ENCODE measurements around the gene NANOS1.

Gene NANOS1

GRCh38 chr10:119049777-119050176 is 20.3 kb downstream of the NANOS1 start:
- H3K27ac ChIP-seq: no peak overlapping the region
- ChIA-PET CTCF (no interaction called here), POLR2A (ENCODE audit: low non-redundant PET) (no interaction called here)
- no peak for DNase-seq (ENCODE audit: low spot score)
- TF ChIP-seq, protein P1, sequence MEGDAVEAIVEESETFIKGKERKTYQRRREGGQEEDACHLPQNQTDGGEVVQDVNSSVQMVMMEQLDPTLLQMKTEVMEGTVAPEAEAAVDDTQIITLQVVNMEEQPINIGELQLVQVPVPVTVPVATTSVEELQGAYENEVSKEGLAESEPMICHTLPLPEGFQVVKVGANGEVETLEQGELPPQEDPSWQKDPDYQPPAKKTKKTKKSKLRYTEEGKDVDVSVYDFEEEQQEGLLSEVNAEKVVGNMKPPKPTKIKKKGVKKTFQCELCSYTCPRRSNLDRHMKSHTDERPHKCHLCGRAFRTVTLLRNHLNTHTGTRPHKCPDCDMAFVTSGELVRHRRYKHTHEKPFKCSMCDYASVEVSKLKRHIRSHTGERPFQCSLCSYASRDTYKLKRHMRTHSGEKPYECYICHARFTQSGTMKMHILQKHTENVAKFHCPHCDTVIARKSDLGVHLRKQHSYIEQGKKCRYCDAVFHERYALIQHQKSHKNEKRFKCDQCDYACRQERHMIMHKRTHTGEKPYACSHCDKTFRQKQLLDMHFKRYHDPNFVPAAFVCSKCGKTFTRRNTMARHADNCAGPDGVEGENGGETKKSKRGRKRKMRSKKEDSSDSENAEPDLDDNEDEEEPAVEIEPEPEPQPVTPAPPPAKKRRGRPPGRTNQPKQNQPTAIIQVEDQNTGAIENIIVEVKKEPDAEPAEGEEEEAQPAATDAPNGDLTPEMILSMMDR (conservative IDR thresholded peaks at IDR 0.05; ENCODE audit: low read depth): no peak

- no peak for DNase-seq (ENCODE audit: low spot score)
- CTCF ChIA-PET: no interaction called here
- POLR2A ChIA-PET (ENCODE audit: low non-redundant PET): no interaction called here
- H3K27ac ChIP-seq: no peak overlapping the region
- TF ChIP-seq, protein P1 (conservative IDR thresholded peaks at IDR 0.05; ENCODE audit: low read depth): no peak
Measured at GRCh38 chr10:119051775-119052174, 22.3 kb downstream of the NANOS1 start.

DNA sequence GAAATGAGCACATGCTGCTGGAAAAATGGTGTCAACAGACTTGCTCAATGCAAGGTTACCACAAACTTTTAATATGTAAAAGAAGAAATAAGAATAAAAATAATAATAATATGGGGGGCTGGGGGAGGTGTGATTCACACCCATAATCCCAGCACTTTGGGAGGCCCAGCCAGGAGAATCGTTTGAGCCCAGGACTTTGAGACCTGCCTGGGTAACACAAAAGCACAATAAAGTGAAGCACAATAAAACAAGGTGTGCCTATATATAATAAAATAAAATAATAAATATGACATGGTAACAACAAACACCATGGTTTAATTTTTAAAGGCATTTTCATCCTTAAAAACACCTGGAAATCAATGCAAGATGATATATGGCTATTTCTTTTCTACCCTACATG is 26.0 kb downstream of the NANOS1 start:
- TF ChIP-seq, protein P1 (conservative IDR thresholded peaks at IDR 0.05; ENCODE audit: low read depth): no peak
- ChIA-PET POLR2A (ENCODE audit: low non-redundant PET) (no interaction called here), CTCF (no interaction called here)
- no peak overlapping the region for H3K27ac ChIP-seq
- DNase-seq (ENCODE audit: low spot score): no peak

DNA sequence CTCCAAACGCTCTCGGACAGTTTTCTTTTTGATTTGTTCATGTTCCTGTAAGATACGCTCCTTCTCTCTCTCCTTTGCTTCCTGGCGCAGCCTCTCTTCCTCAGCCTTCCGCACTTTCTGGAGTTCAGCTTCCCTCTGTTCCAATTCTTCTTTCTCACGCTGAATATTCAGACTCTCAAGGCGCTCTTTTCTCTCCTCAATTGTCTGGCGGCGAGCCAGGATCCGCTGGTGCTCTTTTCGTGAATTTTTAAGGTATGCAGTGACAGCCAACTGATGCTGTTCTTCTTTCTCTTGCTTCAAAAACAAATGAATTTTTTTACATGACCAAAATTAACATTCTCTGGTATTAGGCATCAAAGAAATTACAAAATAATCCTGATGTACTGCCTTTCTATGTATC is 28.5 kb downstream of the NANOS1 start:
- POLR2A ChIA-PET (ENCODE audit: low non-redundant PET): no interaction called here
- TF ChIP-seq, protein P1 (conservative IDR thresholded peaks at IDR 0.05; ENCODE audit: low read depth): no peak
- CTCF ChIA-PET: interaction anchor here (0.7 to 1.6 kb wide), 2 partner anchors 9 to 338 kb away, joined by 3 to 6 read pairs; no protein-coding TSS in a partner anchor
- DNase-seq (ENCODE audit: low spot score): no peak
- H3K27ac ChIP-seq: no peak overlapping the region

- CTCF ChIA-PET: interaction anchor here (0.7 kb wide), 1 partner anchor 28 kb away, joined by 4 read pairs; no protein-coding TSS in a partner anchor
- POLR2A ChIA-PET (ENCODE audit: low non-redundant PET): no interaction called here
- TF ChIP-seq, protein P1 (conservative IDR thresholded peaks at IDR 0.05; ENCODE audit: low read depth): no peak
- DNase-seq (ENCODE audit: low spot score): no peak
- H3K27ac ChIP-seq: no peak overlapping the region
Measured at GRCh38 chr10:119059557-119059956, 30.0 kb downstream of the NANOS1 start.

DNA sequence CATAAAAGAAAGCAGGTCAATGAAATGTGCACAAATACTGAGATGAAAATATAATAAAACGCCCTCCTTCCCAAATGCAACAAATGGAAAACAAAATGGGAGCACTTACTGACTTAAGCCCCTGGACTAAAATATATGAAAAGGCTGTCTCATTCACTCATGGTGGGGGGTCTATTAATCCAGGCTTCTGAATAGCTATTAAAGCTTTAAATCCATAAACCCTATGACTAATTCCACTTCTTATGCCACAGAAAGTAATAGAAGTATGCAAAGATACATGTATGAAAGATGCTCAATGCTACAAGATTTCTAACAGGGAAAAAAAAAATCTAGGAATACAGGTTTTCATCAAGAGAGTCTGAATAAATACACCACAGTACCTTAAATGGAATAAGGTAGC is 30.6 kb downstream of the NANOS1 start:
- no peak for DNase-seq (ENCODE audit: low spot score)
- CTCF ChIA-PET: interaction anchor here (0.7 kb wide), 1 partner anchor 28 kb away, joined by 4 read pairs; no protein-coding TSS in a partner anchor
- TF ChIP-seq, protein P1 (conservative IDR thresholded peaks at IDR 0.05; ENCODE audit: low read depth): no peak
- POLR2A ChIA-PET (ENCODE audit: low non-redundant PET): interaction anchor here (0.5 kb wide), 1 partner anchor 12 kb away, joined by 4 read pairs; no protein-coding TSS in a partner anchor
- H3K27ac ChIP-seq: no peak overlapping the region

DNA sequence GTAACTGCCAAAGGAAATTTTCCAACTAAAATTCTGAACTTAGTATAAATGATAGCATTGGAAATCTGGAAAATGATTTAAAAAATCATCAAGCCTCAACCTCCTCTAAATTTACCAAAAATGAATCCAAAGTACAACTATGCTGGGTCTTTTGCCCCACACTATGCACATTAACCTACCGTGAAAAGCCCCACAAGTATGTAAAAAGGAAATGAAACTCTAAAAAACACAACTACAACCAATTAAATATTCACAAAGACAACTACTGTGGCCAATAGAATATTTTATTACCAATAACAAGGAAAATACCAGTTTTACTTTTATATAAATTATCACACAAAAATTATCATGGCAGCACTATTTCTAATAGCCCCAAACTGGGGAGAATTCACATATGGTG is 31.8 kb downstream of the NANOS1 start:
- DNase-seq (ENCODE audit: low spot score): no peak
- ChIA-PET POLR2A (ENCODE audit: low non-redundant PET) (no interaction called here), CTCF (no interaction called here)
- TF ChIP-seq, protein P1 (conservative IDR thresholded peaks at IDR 0.05; ENCODE audit: low read depth): no peak
- no peak overlapping the region for H3K27ac ChIP-seq

Measured in RWPE1 (cell line).